ENCODE results near the gene EHD4. TPM values are rescaled to one million over a fixed set of nuclear protein-coding genes. Genes with fewer than 3 reads are reported as not detected.

Gene EHD4
- total RNA-seq: 30.2 and 44.7 TPM in 2 replicates

DNA sequence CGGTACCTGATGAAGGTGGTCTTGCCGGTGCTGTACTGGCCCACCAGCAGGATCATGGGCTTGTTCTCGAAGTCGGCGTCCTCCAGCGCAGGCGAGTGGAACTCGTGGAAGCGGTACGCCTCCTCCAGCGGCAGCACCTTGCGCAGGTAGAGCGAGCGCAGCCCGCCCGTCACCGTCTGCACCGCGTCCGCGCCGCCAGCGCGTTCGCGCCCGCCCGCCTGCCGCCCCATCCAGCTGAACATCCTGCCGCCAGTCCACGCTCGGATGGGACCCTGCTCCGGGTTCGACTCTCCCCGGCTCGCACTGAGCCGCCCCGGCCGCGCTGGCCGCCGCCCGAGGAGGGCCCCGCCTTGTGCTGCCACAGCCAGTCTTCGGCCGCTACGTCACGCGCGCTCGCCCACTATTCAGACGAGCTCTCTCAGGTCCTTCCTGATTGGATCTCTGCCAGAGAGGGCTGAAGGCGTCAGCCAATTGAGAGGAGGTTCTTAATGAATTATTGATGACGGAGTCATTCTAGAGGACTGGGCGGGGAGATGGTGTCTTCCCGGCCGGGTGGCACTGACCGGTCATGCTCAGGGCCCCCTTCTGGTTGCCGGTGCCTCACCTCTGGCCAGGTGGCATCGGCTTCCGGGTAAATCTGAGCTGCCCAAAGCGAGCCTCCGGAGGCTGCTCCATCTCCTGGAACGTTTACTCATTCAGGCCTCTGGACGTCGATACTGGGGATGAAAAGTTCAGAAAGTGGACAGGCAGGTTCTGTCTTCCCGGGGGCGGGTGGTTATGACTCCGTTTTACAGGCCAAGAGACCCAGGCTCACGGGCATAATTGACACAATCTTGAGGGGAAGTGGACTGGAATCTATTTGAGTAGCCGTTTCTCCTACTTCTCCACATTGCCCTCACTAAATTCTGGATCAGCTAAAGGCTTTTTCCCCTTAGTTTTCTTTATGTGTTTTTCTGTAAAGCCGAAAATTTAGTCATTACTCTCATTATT, at the start of gene EHD4:
Gene EHD4, minus strand, starts transcription at position 305 of the 990 bp plus-strand sequence. Its CDS starts 63 bp downstream, at position 242.
- DNase-seq (ENCODE audit: low read depth): peak; percentile 94
- H3K4me3 ChIP-seq (ENCODE audit: low read depth, low read length): peak within 1 kb of the TSS; percentile 84
- TF ChIP-seq, protein P1, sequence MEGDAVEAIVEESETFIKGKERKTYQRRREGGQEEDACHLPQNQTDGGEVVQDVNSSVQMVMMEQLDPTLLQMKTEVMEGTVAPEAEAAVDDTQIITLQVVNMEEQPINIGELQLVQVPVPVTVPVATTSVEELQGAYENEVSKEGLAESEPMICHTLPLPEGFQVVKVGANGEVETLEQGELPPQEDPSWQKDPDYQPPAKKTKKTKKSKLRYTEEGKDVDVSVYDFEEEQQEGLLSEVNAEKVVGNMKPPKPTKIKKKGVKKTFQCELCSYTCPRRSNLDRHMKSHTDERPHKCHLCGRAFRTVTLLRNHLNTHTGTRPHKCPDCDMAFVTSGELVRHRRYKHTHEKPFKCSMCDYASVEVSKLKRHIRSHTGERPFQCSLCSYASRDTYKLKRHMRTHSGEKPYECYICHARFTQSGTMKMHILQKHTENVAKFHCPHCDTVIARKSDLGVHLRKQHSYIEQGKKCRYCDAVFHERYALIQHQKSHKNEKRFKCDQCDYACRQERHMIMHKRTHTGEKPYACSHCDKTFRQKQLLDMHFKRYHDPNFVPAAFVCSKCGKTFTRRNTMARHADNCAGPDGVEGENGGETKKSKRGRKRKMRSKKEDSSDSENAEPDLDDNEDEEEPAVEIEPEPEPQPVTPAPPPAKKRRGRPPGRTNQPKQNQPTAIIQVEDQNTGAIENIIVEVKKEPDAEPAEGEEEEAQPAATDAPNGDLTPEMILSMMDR (conservative IDR thresholded peaks at IDR 0.05; ENCODE audit: low read depth, low read length): peak; percentile 56

GRCh38 chr15:42021593-42021992, 49.2 kb upstream of the EHD4 start:
- DNase-seq (ENCODE audit: low read depth): no peak
- H3K4me3 ChIP-seq (ENCODE audit: low read depth, low read length): no peak overlapping the region
- TF ChIP-seq, protein P1 (conservative IDR thresholded peaks at IDR 0.05; ENCODE audit: low read depth, low read length): no peak

- DNase-seq (ENCODE audit: low read depth): no peak
- TF ChIP-seq, protein P1 (conservative IDR thresholded peaks at IDR 0.05; ENCODE audit: low read depth, low read length): no peak
- no peak within 1 kb of the TSS for H3K4me3 ChIP-seq (ENCODE audit: low read depth, low read length)
Observed at GRCh38 chr15:42020713-42021273, 48.4 kb upstream of the EHD4 start, which contains the start of gene PLA2G4E. PLA2G4E (minus strand) TSS chr15:42021042; CDS start chr15:42021030, 12 bp downstream.

GRCh38 chr15:42018306-42019224, 46.2 kb upstream of the EHD4 start:
- no peak for DNase-seq (ENCODE audit: low read depth)
- no peak overlapping the region for H3K4me3 ChIP-seq (ENCODE audit: low read depth, low read length)
- TF ChIP-seq, protein P1 (conservative IDR thresholded peaks at IDR 0.05; ENCODE audit: low read depth, low read length): no peak

- H3K4me3 ChIP-seq (ENCODE audit: low read depth, low read length): no peak overlapping the region
- TF ChIP-seq, protein P1 (conservative IDR thresholded peaks at IDR 0.05; ENCODE audit: low read depth, low read length): no peak
- no peak for DNase-seq (ENCODE audit: low read depth)
Observed at GRCh38 chr15:42016971-42017370, 44.6 kb upstream of the EHD4 start.

GRCh38 chr15:42014406-42014805, 42.0 kb upstream of the EHD4 start:
- no peak for DNase-seq (ENCODE audit: low read depth)
- TF ChIP-seq, protein P1 (conservative IDR thresholded peaks at IDR 0.05; ENCODE audit: low read depth, low read length): no peak
- no peak overlapping the region for H3K4me3 ChIP-seq (ENCODE audit: low read depth, low read length)

All from epithelial cell of proximal tubule (primary cell).